H1 (cell line): ENCODE measurements around the gene NAP1L1. TPM values are rescaled to one million over a fixed set of nuclear protein-coding genes. Genes with fewer than 3 reads are reported as not detected.
A peak's percentile ranks its signal among the peaks of the same experiment; 100 is the strongest.

Source experiments
- CTCF ChIA-PET: fragments of 300-600 bp; sonication (Branson Sonifier 250); formaldehyde crosslinking; loops from one replicate; lab custom pipeline; 2021; ENCODE audit not compliant: partially characterized antibody; lab: Charles Lee
- POLR2A ChIA-PET: fragments of 300-600 bp; sonication (Branson Sonifier 250); formaldehyde crosslinking; loops from one replicate; lab custom pipeline; 2021; ENCODE audit warnings: inconsistent platforms; ENCODE audit not compliant: partially characterized antibody; lab: Charles Lee
- DNase-seq, 2 experiments: peaks; one replicate each; pipeline versions ENCODE4 v3.0.0 to v3.0.0-alpha.2; 2010 to 2022; ENCODE audit warnings: low spot score in 2 of 2, low read depth in 1 of 2, mixed read lengths in 1 of 2
- FAIRE-seq: peaks from 2 replicates; lab custom pipeline; 2011; peaks lifted over from hg19 to GRCh38; lab: Jason Lieb, UNC
- H2AFZ ChIP-seq: 2 replicates; pipeline ENCODE4 v1.8.1; 2012; ENCODE audit warnings: low read length, inconsistent platforms
- H2AK5ac ChIP-seq: 2 replicates; pipeline ENCODE4 v1.6.1; 2013; ENCODE audit warnings: low read depth, low read length
- H2BK120ac ChIP-seq: replicated peaks from 2 replicates; pipeline ENCODE3; 2013; ENCODE audit warnings: low read depth, low read length, inconsistent platforms
- H2BK12ac ChIP-seq: 2 replicates; pipeline ENCODE4 v1.6.1; 2013; ENCODE audit warnings: low read depth, low read length
- H2BK15ac ChIP-seq: 2 replicates; pipeline ENCODE4 v1.6.1; 2013; ENCODE audit warnings: low read length
- H2BK20ac ChIP-seq: 2 replicates; pipeline ENCODE4 v1.6.1; 2013; ENCODE audit warnings: low read length
- H2BK5ac ChIP-seq: 2 replicates; pipeline ENCODE4 v1.6.1; 2013; ENCODE audit warnings: low read depth, low read length
- H3K14ac ChIP-seq: 2 replicates; pipeline ENCODE4 v1.6.1; 2013; ENCODE audit warnings: inconsistent platforms; ENCODE audit not compliant: insufficient read length
- H3K18ac ChIP-seq: 2 replicates; pipeline ENCODE4 v1.6.1; 2013; ENCODE audit warnings: low read length; ENCODE audit errors: extremely low read depth
- H3K23ac ChIP-seq: 2 replicates; pipeline ENCODE4 v1.6.1; 2013; ENCODE audit warnings: inconsistent platforms; ENCODE audit not compliant: insufficient read length
- H3K23me2 ChIP-seq: 2 replicates; pipeline ENCODE4 v1.6.1; 2013; ENCODE audit warnings: low read depth, low read length
- H3K27ac ChIP-seq: 2 replicates; pipeline ENCODE4 v1.6.1; 2011; ENCODE audit warnings: low read depth, low read length, inconsistent platforms
- H3K27me3 ChIP-seq, 4 experiments: replicated peaks in 1 of 4; 1 replicate in 1 of 4; 2 replicates in 3 of 4; pipeline versions ENCODE4 v1.6.1 to v1.8.1; 2011 to 2013; ENCODE audit warnings: low read length in 3 of 4, mild to moderate bottlenecking in 3 of 4, inconsistent platforms in 2 of 4, mixed read lengths in 2 of 4, moderate library complexity in 1 of 4; ENCODE audit not compliant: control insufficient read depth in 3 of 4, insufficient read depth in 3 of 4; ENCODE audit errors: extremely low read depth in 1 of 4
- H3K36me3 ChIP-seq, 4 experiments: 2 replicates each; pipeline versions ENCODE4 v1.6.1 to v1.8.1; 2011 to 2013; ENCODE audit warnings: mild to moderate bottlenecking in 4 of 4, low read length in 3 of 4, moderate library complexity in 2 of 4, control low read depth in 1 of 4, inconsistent platforms in 1 of 4; ENCODE audit not compliant: insufficient read depth in 4 of 4, control insufficient read depth in 2 of 4
- H3K4ac ChIP-seq: replicated peaks from 2 replicates; pipeline ENCODE3; 2013; ENCODE audit warnings: low read length, low read depth, mixed read lengths, inconsistent platforms; ENCODE audit not compliant: insufficient read length
- H3K4me1 ChIP-seq, 4 experiments: replicated peaks in 1 of 4; 1 replicate in 1 of 4; 2 replicates in 3 of 4; pipeline versions ENCODE4 v1.6.1 to v1.8.1; 2011 to 2013; ENCODE audit warnings: low read length in 3 of 4, inconsistent platforms in 2 of 4, mixed read lengths in 1 of 4; ENCODE audit not compliant: insufficient read depth in 4 of 4, control insufficient read depth in 3 of 4
- H3K4me2 ChIP-seq, 2 experiments: 2 replicates each; pipeline versions ENCODE4 v1.6.1 to v1.8.1; 2011 to 2013; ENCODE audit warnings: low read depth in 2 of 2, low read length in 2 of 2, control low read depth in 1 of 2, inconsistent platforms in 1 of 2, mild to moderate bottlenecking in 1 of 2; ENCODE audit not compliant: insufficient read depth in 1 of 2
- H3K4me3 ChIP-seq, 4 experiments: fragments of 200-600, 300-600 bp in 1 of 4; sonication (generic), shearing (Covaris generic), sonication (Bioruptor Twin) in 1 of 4; 2 replicates each; pipeline versions ENCODE4 v1.5.1 to v1.8.1; 2011 to 2016; ENCODE audit warnings: low read length in 4 of 4, low read depth in 3 of 4, control low read depth in 2 of 4, inconsistent platforms in 2 of 4, mild to moderate bottlenecking in 2 of 4, mixed read lengths in 1 of 4, moderate library complexity in 1 of 4; ENCODE audit not compliant: insufficient read depth in 2 of 4; ENCODE audit errors: extremely low read depth in 1 of 4
- H3K56ac ChIP-seq: replicated peaks from 2 replicates; pipeline ENCODE3; 2013; ENCODE audit warnings: low read depth, mild to moderate bottlenecking, mixed read lengths, low read length, inconsistent platforms; ENCODE audit not compliant: insufficient read length
- H3K79me1 ChIP-seq: 2 replicates; pipeline ENCODE4 v1.6.1; 2013; ENCODE audit warnings: low read depth, low read length, control low read depth
- H3K79me2 ChIP-seq, 2 experiments: 2 replicates each; pipeline versions ENCODE4 v1.6.1 to v1.8.1; 2012 to 2013; ENCODE audit warnings: low read length in 2 of 2, mild to moderate bottlenecking in 2 of 2, inconsistent platforms in 1 of 2; ENCODE audit not compliant: insufficient read depth in 2 of 2, control insufficient read depth in 1 of 2
- H3K9ac ChIP-seq, 4 experiments: replicated peaks in 1 of 4; 1 replicate in 1 of 4; 2 replicates in 3 of 4; pipeline versions ENCODE4 v1.6.1 to v1.8.1; 2011 to 2013; ENCODE audit warnings: low read depth in 3 of 4, low read length in 3 of 4, control low read depth in 2 of 4, mild to moderate bottlenecking in 2 of 4, moderate library complexity in 2 of 4, inconsistent platforms in 1 of 4; ENCODE audit errors: extremely low read depth in 1 of 4
- H3K9me3 ChIP-seq, 2 experiments: 2 replicates each; pipeline versions ENCODE4 v1.6.1 to v1.8.1; 2012 to 2013; ENCODE audit warnings: mild to moderate bottlenecking in 2 of 2, moderate library complexity in 2 of 2, control low read depth in 1 of 2, inconsistent platforms in 1 of 2, low read depth in 1 of 2, low read length in 1 of 2, mixed read lengths in 1 of 2; ENCODE audit not compliant: insufficient read depth in 2 of 2
- H4K20me1 ChIP-seq, 2 experiments: replicated peaks in 1 of 2; 2 replicates each; pipeline versions ENCODE3 to v1.8.1; 2011 to 2013; ENCODE audit warnings: inconsistent platforms in 2 of 2, low read length in 2 of 2, mild to moderate bottlenecking in 1 of 2; ENCODE audit not compliant: insufficient read depth in 2 of 2, control insufficient read depth in 1 of 2
- H4K5ac ChIP-seq: 2 replicates; pipeline ENCODE4 v1.6.1; 2013; ENCODE audit warnings: low read length, low read depth, mixed read lengths, inconsistent platforms; ENCODE audit not compliant: insufficient read length
- H4K8ac ChIP-seq: 2 replicates; pipeline ENCODE4 v1.8.0; 2013; ENCODE audit warnings: mild to moderate bottlenecking, moderate library complexity, low read length, inconsistent platforms; ENCODE audit not compliant: insufficient read depth; ENCODE audit errors: extremely low read depth
- H4K91ac ChIP-seq: replicated peaks from 2 replicates; pipeline ENCODE3; 2013; ENCODE audit warnings: low read length, mixed read lengths, inconsistent platforms; ENCODE audit not compliant: insufficient read length
- CREB1 ChIP-seq: IDR thresholded peaks from 2 replicates; pipeline ENCODE4 v1.6.1; 2012; ENCODE audit warnings: inconsistent platforms
- KDM4A ChIP-seq: IDR thresholded peaks from one replicate; pipeline ENCODE4 v1.7.1; 2012; ENCODE audit warnings: low read depth, mild to moderate bottlenecking, moderate library complexity, low read length, inconsistent platforms; ENCODE audit not compliant: severe bottlenecking
- RBBP5 ChIP-seq: IDR thresholded peaks from 2 replicates; pipeline ENCODE4 v1.7.1; 2012; ENCODE audit warnings: low read depth, mild to moderate bottlenecking, inconsistent platforms, low read length, moderate library complexity, borderline replicate concordance
- RNF2 ChIP-seq: fragments of 200-900, 300-1000 bp; sonication (generic); IDR thresholded peaks from 2 replicates; pipeline ENCODE4 v1.7.1; 2016; ENCODE audit warnings: borderline replicate concordance, low read depth, mild to moderate bottlenecking, antibody characterized with exemption, low read length; ENCODE audit not compliant: poor library complexity, severe bottlenecking; ENCODE audit errors: missing control alignments
- TAF7 ChIP-seq: optimal IDR thresholded peaks from 2 replicates; pipeline ENCODE3; 2011; ENCODE audit warnings: low read depth, mild to moderate bottlenecking, inconsistent platforms, low read length, moderate library complexity, borderline replicate concordance
- TCF12 ChIP-seq: IDR thresholded peaks from 2 replicates; pipeline ENCODE4 v1.6.1; 2011; ENCODE audit warnings: low read depth, mild to moderate bottlenecking, low read length
- WGBS, 2 experiments: shearing (Covaris generic) in 1 of 2; methylation state at CpG; one replicate each; pipeline versions ENCODE4 v1.1.6 to v1.1.7; 2013 to 2015; ENCODE audit warnings: low lambda C conversion rate in 2 of 2, mixed read lengths in 2 of 2, inconsistent platforms in 1 of 2, low coverage in 1 of 2, missing lambda C conversion rate in 1 of 2; ENCODE audit not compliant: insufficient replicate concordance in 2 of 2, insufficient coverage in 1 of 2, insufficient read length in 1 of 2; ENCODE audit errors: extremely low coverage in 1 of 2, missing lambda C conversion rate in 1 of 2; 5-methylcytosine and 5-hydroxymethylcytosine counted together
- polyA plus RNA-seq, 7 experiments: library from polyadenylated mRNA; depleted of rRNA in 3 of 7; stranded (reverse) in 5 of 7; unstranded in 2 of 7; fragments of >200 nt in 5 of 7; fragments of 200-250 nt in 2 of 7; gene quantifications; 1 replicate in 5 of 7; 2 replicates in 1 of 7; 4 replicates in 1 of 7; pipeline versions ENCODE4 v1.2.1 to v1.2.3, GENCODE V29; 2011 to 2013; ENCODE audit warnings: missing spikeins in 2 of 7, mixed read lengths in 2 of 7
- total RNA-seq: library from RNA; stranded (reverse); fragmentation: NEBNext Ultra II Directional; extraction: Animal tissue kit (Norgen Biotek cat#: 25700); gene quantifications from 2 replicates; pipeline ENCODE4 v1.2.1, GENCODE V29; 2021
- TF ChIP-seq, protein P1 (sequence below), 3 experiments: IDR thresholded peaks; 1 replicate in 2 of 3; 2 replicates in 1 of 3; pipeline versions ENCODE4 v1.5.1 to v1.6.1; 2011; ENCODE audit warnings: low read length in 3 of 3, mild to moderate bottlenecking in 3 of 3, inconsistent platforms in 2 of 3, low read depth in 1 of 3, moderate library complexity in 1 of 3; ENCODE audit not compliant: insufficient read depth in 1 of 3; ENCODE audit errors: control extremely low read depth in 1 of 3

The NAP1L1 gene
- total and polyA plus RNA-seq, 2 of the 8 experiments (the other 6 are each of a cell fraction or from before 2014, with no cell fraction given): 202 to 1,159 TPM

DNA sequence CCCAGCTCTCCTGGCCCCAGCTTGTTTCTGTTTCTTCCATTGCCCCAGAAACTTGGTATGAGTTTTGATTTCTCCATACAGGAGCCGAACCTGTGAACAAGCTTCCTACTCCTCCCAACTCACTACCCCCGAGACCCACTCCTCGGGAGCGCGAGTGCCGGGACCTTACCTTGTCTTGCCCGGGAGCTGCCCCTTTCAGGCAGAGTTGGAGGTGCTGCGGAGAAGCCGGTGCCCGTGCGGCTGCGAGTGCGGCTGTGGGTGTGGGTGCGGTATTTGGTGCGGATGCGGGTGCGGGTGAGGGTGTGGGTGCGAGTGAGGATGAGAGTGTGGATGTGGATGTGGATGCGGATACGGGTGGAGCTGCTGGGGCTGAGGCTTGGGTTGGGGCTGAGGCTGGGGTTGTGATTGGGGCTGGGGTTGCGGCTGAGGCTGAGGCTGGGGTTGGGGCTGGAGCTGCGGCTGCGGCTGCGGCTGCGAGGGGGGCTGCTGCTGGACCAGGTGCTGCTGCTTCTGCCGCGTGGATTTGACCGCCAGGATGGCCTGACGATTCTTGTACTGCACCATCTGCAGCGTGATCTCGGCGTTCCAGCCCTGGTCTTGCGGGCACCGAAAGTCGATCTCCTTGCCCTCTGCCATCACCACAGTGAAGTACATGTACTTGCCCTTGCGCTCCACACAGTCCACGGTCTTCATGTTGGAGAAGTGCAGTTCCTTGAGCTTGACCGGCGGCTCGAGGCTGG is 54.0 kb downstream of the NAP1L1 start:
- POLR2A ChIA-PET: interaction anchor here (0.8 to 3.9 kb wide), 20 partner anchors 10 to 519 kb away, joined by 3 to 42 read pairs (median 4); partner anchors contain the start of gene KRR1
- Histone ChIP-seq H3K23ac (peak overlapping the region; percentile 86), H3K4me1 (peaks cover 0 to 13% (median 3%) of the 10 kb centered on the region in 4 experiments; a peak in 6 of 7 replicates), H4K91ac (peak overlapping the region; percentile 96), H2BK120ac (peak overlapping the region; percentile 80), H3K36me3 (peaks cover 0 to 23% (median 0%) of the 10 kb centered on the region in 4 experiments; a peak in 1 of 8 replicates), H2BK12ac (peak overlapping the region; percentile 52; the same call in 1 of the 2 replicates), H2BK15ac (peak overlapping the region; percentile 53; the same call in 1 of the 2 replicates), H4K8ac (peak overlapping the region; percentile 76), H3K79me2 (peaks cover 0 to 36% of the 10 kb centered on the region in 2 experiments; a peak in 2 of 4 replicates), H3K9ac (peak overlapping the region; percentile 58 to 82 (median 66)), H3K56ac (peak overlapping the region; percentile 90), H3K23me2 (peaks cover 17% of the 10 kb centered on the region), H2AK5ac (no peak overlapping the region; the same call in 1 of the 2 replicates), H3K14ac (peak overlapping the region; percentile 73), H3K18ac (peak overlapping the region; percentile 94), H3K9me3 (no peaks in the 10 kb centered on the region), H4K5ac (peak overlapping the region; percentile 68), H2AFZ (no peak overlapping the region), H3K27ac (no peak overlapping the region), H2BK20ac (no peak overlapping the region), H2BK5ac (peak overlapping the region; percentile 28; the same call in 1 of the 2 replicates), H4K20me1 (peaks cover 2 to 4% of the 10 kb centered on the region in 2 experiments), H3K4me3 (peak overlapping the region; percentile 89 to 94 (median 92)), H3K27me3 (no peaks in the 10 kb centered on the region; a peak in 1 of 7 replicates), H3K4ac (peak overlapping the region; percentile 88), H3K79me1 (peaks cover 4% of the 10 kb centered on the region), H3K4me2 (peak overlapping the region; percentile 98 to 99)
- WGBS, 2 experiments: 3% methylated on average over 35 of the region's 40 CpGs; no CpG with 5 or more reads in 1 of the 2 experiments
- DNase-seq: peak in 1 of 2 experiments; percentile 63
- no peak for FAIRE-seq
- CTCF ChIA-PET: interaction anchor here (0.6 to 3.2 kb wide), 16 partner anchors 8 to 547 kb away, joined by 3 to 26 read pairs (median 3); no protein-coding TSS in a partner anchor
- TF ChIP-seq TAF7 (no peak), CREB1 (0 out of 2 replicates have a peak, but pooled peaks have one; percentile 7), RBBP5 (peak; percentile 45; the same call in 1 of the 2 replicates), TCF12 (no peak), RNF2 (no peak), KDM4A (peak; percentile 51)
- TF ChIP-seq, protein P1, sequence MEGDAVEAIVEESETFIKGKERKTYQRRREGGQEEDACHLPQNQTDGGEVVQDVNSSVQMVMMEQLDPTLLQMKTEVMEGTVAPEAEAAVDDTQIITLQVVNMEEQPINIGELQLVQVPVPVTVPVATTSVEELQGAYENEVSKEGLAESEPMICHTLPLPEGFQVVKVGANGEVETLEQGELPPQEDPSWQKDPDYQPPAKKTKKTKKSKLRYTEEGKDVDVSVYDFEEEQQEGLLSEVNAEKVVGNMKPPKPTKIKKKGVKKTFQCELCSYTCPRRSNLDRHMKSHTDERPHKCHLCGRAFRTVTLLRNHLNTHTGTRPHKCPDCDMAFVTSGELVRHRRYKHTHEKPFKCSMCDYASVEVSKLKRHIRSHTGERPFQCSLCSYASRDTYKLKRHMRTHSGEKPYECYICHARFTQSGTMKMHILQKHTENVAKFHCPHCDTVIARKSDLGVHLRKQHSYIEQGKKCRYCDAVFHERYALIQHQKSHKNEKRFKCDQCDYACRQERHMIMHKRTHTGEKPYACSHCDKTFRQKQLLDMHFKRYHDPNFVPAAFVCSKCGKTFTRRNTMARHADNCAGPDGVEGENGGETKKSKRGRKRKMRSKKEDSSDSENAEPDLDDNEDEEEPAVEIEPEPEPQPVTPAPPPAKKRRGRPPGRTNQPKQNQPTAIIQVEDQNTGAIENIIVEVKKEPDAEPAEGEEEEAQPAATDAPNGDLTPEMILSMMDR (IDR thresholded peaks at IDR 0.05; ENCODE audit: control extremely low read depth in 1 of 3, insufficient read depth in 1 of 3, low read depth in 1 of 3, low read length in 3 of 3): no peak
